Mononuclear cell (primary cell): Measurements from ENCODE around the gene PYGM. TPM values are rescaled to one million over a fixed set of nuclear protein-coding genes. Genes with fewer than 3 reads are reported as not detected.

Source experiments
- H3K27me3 ChIP-seq: 2 replicates; pipeline ENCODE4 v1.6.0; 2011; ENCODE audit warnings: low read length, control low read depth; ENCODE audit not compliant: insufficient read depth
- H3K4me1 ChIP-seq: 2 replicates; pipeline ENCODE4 v1.5.1; 2011; ENCODE audit warnings: mild to moderate bottlenecking, low read length, control low read depth; ENCODE audit not compliant: insufficient read depth
- H3K4me3 ChIP-seq: 2 replicates; pipeline ENCODE4 v1.5.1; 2011; ENCODE audit warnings: mild to moderate bottlenecking, low read length, moderate library complexity
- H3K9me3 ChIP-seq: 2 replicates; pipeline ENCODE4 v1.5.1; 2011; ENCODE audit warnings: low read depth, mild to moderate bottlenecking, control low read depth, low read length
- total RNA-seq: library from RNA; depleted of rRNA; stranded (reverse); fragments of >200 nt; gene quantifications from one replicate; pipeline ENCODE4 v1.2.3, GENCODE V29; 2012

The PYGM gene
- total RNA-seq, 1 donor: 4.8 TPM

GRCh38 chr11:64726211-64726641, 33.5 kb downstream of the PYGM start:
- Histone ChIP-seq H3K4me1 (peaks cover 11% of the 10 kb centered on the region), H3K27me3 (peaks cover 7% of the 10 kb centered on the region), H3K4me3 (no peak overlapping the region), H3K9me3 (no peaks in the 10 kb centered on the region)

DNA sequence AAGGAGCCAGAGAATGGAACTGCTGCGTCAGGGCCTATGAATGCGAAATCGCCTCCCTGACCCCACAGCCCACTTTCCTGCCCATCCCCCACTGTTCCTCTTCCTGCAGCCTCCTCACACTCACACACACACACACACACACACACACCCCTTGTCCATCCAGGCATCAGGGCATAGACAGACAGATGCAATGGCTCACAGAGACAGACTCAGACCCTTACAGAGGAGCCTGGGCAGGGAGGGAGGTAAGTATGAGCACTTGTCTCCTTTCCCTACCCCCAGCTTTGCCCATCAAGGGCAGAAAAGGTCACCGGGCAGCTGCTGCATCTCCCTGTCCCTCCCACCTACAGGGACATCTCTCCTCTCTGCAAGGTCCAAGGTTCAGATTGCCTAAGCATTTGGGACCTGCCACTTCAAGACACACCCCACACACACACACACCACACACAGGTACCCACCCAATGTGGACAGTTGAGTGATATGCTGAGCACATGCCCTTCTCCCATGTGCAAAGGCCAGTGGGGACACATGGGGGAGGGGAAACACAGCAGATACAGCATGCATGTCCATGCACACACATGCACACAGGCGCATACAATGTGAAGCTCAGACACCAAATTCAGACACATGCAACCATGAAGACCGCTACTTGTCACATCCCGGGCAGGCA, 34.8 kb downstream of the PYGM start:
- peaks cover 7% of the 10 kb centered on the region for H3K27me3 ChIP-seq
- no peaks in the 10 kb centered on the region for H3K9me3 ChIP-seq
- peaks cover 11% of the 10 kb centered on the region for H3K4me1 ChIP-seq
- H3K4me3 ChIP-seq: no peak overlapping the region

DNA sequence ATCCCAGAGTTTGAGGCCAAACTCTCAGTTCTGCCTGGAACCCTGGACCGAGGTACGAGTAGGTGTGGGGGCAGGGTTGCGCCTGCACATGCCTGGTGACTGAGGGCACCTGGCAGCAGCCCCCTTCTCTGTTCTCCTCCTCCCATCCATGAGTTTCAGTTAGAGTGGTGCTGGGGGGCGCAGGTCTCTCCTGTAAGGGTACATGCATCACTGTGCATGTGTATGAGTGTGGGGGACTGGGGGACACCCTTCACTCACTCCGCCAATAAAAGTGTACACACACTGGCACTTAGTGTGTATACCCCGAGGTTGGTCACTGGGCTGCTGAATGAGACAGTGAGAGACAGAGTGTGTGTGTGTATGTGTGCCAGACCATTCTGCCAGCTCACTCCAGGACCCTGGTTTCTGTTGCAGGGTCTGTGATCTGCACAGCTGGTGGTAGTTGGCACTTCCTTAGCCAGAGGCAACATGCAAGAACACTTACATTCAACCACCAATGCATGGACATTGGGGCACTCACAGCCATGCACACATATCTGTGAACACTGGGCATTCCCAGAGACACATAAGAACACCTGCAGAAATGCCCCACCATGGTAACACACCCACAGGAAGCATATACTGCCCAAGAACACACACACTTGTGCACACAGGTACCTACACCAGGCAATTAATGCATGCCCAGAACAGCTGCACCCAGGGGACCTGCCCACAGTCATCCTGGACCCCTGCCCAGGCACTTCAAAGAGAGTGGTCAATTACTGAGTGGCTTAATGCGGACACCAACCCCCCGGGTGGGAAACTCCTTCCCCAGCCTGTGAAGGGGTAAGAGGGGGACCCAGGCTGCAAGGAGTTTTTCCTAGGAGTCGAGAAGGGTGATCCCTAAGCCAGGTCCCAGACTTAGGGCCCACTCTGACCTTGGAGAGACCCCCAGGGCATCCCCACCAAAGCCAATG, 35.6 kb downstream of the PYGM start:
- H3K4me1 ChIP-seq: peaks cover 11% of the 10 kb centered on the region
- H3K9me3 ChIP-seq: no peaks in the 10 kb centered on the region
- H3K4me3 ChIP-seq: no peak overlapping the region
- H3K27me3 ChIP-seq: peaks cover 7% of the 10 kb centered on the region

DNA sequence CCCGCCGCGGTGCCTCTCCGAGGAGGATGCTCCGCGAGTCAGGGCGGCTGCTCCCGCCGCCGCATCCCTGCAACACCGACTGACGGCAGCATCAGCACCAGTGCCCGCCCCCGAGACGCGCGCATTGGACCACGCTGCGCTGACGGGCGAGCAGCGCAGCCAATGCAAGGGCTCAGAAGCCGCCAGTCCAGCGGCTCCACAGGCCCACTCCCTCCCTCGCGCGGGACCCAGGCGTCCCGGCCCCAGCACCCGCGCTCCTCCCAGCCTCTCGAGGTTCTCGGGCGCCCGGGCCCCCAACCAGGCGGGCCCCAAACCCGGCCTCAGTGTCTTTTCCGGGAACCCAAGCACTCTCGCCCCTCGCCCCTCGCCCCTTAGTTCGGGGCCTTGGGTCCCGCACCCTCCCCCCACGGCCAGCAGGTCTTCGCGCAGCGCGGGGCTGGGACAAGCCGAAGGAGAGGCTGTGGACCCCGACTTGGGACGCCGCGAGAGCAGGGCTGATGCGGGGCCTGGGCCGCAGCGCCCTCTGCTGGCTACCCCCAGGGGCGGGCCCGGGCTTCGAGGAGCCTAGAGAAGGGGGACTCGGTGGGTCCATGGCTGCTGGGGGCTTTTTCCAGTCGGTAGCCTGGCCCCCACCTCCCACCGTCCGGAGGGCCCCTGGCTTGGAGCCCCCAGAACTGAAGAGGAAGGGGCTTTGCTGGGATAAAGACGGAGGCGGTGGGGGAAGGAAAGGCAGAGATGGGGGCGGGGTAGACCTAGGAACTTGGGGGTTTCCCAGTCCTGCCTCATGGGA, 36.5 kb downstream of the PYGM start, which contains the start of gene NRXN2:
Gene NRXN2, minus strand, starts transcription at position 81 of the 790 bp plus-strand sequence. CDS start 9,498 bp downstream, outside the sequence.
- Histone ChIP-seq H3K4me3 (peak within 1 kb of the TSS; percentile 53), H3K9me3 (no peaks in the 10 kb centered on the region), H3K4me1 (peaks cover 11% of the 10 kb centered on the region)

GRCh38 chr11:64722141-64723065, 37.4 kb downstream of the PYGM start:
- H3K4me1 ChIP-seq: peaks cover 11% of the 10 kb centered on the region
- H3K4me3 ChIP-seq: no peak overlapping the region
- H3K9me3 ChIP-seq: no peaks in the 10 kb centered on the region
- peaks cover 7% of the 10 kb centered on the region for H3K27me3 ChIP-seq

More for the DNA sequence above, 36.5 kb downstream of the PYGM start, which contains the start of gene NRXN2:
- peaks cover 7% of the 10 kb centered on the region for H3K27me3 ChIP-seq

DNA sequence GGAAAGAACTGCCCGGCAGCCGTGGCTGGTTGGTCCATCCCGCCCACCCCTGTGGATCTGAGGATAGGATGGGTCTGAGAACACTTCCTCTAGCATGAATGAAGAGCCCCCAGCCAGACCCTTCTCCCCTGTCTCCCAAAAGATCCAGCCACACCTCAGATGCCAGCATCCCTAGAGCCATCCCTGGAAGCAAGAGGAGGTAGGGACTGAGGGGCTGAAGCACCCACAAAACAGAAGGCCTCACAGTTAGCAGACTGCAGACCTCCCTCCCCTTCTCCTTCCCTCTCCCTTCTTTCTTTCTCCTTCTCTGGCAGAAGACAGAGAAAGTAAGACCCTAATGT, 38.4 kb downstream of the PYGM start:
- Histone ChIP-seq H3K27me3 (peaks cover 7% of the 10 kb centered on the region), H3K9me3 (no peaks in the 10 kb centered on the region)

DNA sequence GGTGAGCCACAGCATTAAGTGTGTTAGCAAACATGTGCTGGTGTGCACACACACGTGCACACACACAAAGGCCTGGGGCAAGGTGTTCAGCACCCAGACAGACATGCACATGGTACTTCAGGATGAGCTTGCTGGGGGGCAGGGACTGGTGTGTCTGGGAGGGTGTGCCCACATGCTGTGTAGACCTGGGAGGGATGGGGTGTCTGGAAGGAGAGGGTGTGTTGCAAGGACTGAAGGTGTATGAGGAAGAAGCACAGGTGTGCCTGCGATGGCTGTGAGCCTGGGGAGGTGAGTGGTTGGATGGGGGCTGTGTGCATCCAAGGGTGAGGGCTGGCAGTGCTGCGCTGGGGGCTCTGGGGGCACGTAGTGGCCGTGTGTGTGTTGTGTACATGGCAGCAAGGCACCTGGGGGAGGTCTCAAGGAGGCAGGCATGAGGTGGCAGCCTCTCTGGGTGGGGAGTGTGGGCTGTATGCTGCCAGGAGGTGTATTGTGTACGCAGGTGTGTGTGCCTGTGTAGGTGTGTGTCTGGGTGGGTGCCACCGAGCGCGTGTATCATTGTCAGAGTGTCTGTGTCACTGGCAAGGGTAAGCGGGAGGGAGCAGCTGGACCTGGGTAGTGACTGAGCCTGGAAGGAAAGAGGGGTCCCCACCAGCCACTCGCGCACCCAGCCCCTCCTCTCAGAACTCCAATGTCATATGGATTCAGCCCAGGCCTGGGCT, 39.0 kb downstream of the PYGM start:
- H3K4me3 ChIP-seq: no peak overlapping the region
- H3K9me3 ChIP-seq: no peaks in the 10 kb centered on the region
- H3K27me3 ChIP-seq: peaks cover 9% of the 10 kb centered on the region
- peaks cover 11% of the 10 kb centered on the region for H3K4me1 ChIP-seq

More for the DNA sequence above, 38.4 kb downstream of the PYGM start:
- Histone ChIP-seq H3K4me1 (peaks cover 11% of the 10 kb centered on the region), H3K4me3 (no peak overlapping the region)

DNA sequence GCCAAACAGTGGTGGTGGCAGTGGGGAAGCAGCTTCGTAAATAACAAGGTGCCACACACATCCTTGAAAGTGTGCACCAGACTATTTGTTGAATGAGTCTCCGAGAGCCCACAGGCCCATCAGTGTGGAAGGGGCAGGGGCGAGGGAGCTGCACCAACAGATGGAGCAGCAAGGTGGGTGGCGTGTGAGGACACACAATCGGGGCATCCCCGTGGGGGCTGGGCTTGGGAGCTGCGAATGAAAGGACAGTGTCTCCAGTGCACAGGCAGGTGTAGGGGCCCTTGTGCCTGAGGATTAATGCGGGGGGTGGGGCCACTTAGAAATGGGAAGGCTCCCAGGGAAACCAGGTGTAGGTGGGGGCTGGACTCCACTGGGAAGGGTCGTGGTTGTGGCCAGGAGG, 39.6 kb downstream of the PYGM start:
- Histone ChIP-seq H3K4me1 (peaks cover 11% of the 10 kb centered on the region), H3K27me3 (peaks cover 15% of the 10 kb centered on the region), H3K4me3 (no peak overlapping the region), H3K9me3 (no peaks in the 10 kb centered on the region)

DNA sequence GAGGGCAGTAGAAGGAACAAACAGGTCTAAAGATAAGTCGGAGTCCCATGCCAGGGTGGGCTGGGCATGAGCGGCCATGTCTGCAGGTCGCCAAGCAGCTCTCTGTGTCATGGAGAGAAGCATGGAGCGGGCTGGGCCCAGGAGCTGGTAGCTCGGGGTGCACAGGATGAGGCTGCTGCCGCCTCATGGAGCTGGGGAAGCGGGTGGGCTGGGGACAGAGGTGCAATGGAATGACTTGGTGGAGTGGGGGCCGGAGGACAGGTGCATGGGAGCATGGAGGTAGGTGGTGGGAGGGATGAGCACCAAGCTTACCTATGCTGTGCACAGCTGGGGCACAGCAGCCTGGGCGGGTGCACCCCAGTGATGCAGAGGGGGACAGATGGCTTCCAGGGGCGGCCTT, 40.4 kb downstream of the PYGM start:
- no peaks in the 10 kb centered on the region for H3K9me3 ChIP-seq
- no peak overlapping the region for H3K4me3 ChIP-seq
- peaks cover 23% of the 10 kb centered on the region for H3K27me3 ChIP-seq
- H3K4me1 ChIP-seq: peaks cover 11% of the 10 kb centered on the region

DNA sequence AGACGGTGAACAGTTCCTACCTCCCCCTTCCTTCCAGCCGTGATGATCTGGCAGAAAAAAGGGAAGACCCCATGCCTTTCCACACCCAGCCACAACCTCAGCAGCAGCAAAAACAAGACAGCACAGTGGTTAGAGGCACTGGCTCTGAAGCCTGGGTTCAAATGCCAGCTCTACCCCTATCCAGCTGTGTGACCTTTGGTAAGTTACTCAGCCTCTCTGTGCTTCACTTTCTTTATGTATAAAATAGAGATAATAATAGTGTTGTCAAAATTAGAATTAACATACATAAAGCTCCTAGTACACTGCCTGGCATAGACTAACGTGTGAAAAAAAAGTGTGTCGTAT, 41.0 kb downstream of the PYGM start:
- peaks cover 29% of the 10 kb centered on the region for H3K27me3 ChIP-seq
- no peak overlapping the region for H3K4me3 ChIP-seq
- H3K9me3 ChIP-seq: no peaks in the 10 kb centered on the region
- H3K4me1 ChIP-seq: peaks cover 4% of the 10 kb centered on the region

GRCh38 chr11:64718084-64718779, 41.5 kb downstream of the PYGM start:
- H3K4me3 ChIP-seq: no peak overlapping the region
- peaks cover 30% of the 10 kb centered on the region for H3K27me3 ChIP-seq
- no peaks in the 10 kb centered on the region for H3K9me3 ChIP-seq
- H3K4me1 ChIP-seq: peaks cover 1% of the 10 kb centered on the region

DNA sequence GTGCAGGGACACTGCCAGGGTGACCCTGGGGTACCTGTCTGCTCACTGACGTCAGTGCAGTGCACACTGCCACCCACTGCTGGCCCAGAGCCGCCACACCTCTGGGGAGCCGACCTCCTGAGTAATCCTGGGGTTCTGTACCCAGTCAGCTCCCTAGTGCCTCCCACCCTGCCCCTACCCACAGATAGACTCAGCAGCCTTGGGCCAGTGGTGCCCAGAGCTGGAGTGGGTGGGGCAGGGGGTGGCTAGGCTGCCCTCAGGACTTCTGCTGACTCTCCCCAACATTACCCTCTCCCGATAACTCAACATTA, 42.6 kb downstream of the PYGM start:
- Histone ChIP-seq H3K4me1 (peaks cover 7% of the 10 kb centered on the region), H3K9me3 (no peaks in the 10 kb centered on the region), H3K27me3 (peaks cover 30% of the 10 kb centered on the region), H3K4me3 (no peak overlapping the region)

GRCh38 chr11:64716473-64717267, 43.1 kb downstream of the PYGM start:
- Histone ChIP-seq H3K4me3 (no peak overlapping the region), H3K9me3 (no peaks in the 10 kb centered on the region), H3K27me3 (peaks cover 31% of the 10 kb centered on the region), H3K4me1 (peaks cover 7% of the 10 kb centered on the region)
